NCI-H2029 treated with DMSO at 0.1 percent for 48 hours (cell line): ENCODE measurements around the gene NELL1.
"Not testable (repeated sequence)": the region's sequence is repeated elsewhere in the genome, so short reads cannot be mapped to it uniquely, and the experiment has no call there.

Experiments used
- DNase-seq: peaks from one replicate; lab custom pipeline; 2025; lab: John Stamatoyannopoulos, UW

Gene NELL1

DNA sequence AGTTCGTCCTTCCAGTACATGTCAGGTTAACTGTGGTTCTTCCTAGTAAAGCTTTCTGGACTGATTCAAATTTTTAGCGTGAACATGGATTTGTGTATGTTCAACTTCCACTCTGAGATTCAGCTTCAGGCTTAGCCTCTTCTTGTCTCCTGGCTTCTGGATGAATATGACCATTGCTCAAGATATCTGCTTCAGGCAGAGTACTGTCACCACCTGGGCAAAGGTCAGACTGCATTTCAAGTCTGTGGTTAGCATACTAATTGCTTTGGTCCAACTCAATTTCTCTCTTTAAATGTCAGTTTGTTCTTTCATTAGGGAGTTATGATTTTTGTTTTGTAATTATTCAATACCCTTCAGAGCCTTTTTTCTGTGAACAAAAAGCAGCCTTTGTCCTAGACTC is 440.0 kb downstream of the NELL1 start:
- no peak for DNase-seq

DNA sequence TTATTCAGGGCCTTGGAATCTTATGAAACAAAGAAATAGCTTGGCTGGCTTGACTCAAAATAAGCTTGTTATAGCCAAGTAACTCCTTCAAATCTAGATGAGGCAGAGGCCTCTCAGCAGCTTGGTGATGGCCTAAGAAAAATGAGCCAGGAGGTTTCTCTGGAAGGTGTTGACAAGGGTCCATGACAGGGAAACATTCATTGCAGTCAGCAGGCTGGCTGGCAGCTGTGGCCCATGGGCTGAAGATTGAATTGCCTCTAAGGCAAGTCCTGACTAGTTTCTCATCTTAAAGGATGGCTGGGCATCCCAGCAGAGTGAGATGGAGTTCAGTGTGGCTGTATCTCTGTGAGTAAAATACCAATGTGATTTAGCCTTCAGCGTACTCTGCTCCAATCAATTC is 441.0 kb downstream of the NELL1 start:
- DNase-seq, result no peak

DNA sequence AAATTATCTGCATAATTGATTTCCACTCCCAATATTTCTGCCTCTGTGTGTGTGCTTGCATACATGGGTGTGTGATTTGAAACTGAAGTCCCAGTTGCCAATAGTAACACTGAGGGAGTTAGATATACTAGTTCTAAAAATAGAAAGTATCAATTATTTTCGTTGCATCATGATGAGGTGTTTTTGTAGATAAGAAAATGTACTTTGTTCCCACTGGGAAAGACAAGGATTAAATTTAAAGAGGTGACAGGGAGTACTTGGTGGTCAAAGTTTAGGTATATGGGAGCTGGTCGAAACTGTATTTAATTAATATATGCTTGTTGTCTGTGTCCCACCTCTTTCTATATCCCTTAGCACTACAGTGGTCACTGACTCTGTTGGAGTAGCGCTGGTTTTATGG is 444.5 kb downstream of the NELL1 start:
- no peak for DNase-seq

DNA sequence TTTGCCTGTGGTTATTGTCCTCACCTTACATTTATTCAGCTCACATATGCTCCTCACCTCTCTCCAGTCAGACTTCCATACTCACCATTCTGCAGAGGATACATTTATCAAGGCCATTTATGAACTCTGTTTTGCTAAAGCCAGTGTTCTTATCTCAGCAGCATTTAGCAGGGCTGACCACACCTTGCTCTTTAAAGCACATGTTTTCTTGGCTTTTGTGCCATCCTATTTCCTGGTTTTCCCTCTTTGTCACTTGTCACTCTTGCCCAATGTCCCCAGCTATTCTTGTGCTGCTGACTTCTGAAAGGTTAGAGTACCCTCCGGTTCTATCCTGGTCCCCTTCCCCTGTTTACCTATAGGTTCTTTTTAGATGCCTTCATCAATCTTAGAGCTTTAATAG is 446.6 kb downstream of the NELL1 start:
- no peak for DNase-seq

DNA sequence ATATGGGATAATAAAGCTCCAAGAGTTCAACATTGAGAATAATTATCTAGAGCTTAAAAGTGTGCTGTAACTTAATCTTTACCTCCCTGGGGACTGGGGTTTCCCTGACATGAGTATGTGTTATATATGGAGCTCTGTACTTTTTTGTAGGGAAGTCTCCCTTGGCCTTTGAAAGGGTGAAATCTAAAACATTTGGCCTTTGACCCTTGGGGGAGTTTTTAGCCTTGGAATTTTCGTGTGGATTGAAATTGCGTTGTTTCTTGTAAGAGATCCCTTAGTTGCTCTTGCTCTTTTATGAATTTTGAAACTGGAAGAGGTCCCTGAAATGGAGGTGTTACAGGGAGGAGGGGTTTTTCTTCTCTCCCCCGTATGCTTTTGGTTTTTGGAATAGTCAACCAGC is 450.0 kb downstream of the NELL1 start:
- DNase-seq, result no peak

DNA sequence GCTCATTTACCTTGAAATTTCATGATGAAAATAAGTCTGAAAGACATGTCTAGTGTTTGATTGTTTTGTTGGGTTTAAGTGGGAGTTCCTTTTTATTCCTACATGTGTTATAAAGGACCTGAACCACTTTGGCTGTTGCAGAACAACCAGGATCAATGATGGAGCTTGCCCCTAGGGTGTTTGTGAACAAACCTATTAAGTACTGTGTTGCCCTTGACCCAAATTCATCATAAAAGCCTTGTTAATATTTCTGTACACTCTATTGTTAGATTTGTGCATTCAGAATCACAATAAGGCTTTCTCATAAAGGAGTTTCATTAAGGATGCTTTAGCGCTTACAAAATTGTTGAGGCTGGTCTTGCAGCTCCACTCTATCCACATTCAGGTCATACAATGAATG is 452.6 kb downstream of the NELL1 start:
- DNase-seq, result no peak

DNA sequence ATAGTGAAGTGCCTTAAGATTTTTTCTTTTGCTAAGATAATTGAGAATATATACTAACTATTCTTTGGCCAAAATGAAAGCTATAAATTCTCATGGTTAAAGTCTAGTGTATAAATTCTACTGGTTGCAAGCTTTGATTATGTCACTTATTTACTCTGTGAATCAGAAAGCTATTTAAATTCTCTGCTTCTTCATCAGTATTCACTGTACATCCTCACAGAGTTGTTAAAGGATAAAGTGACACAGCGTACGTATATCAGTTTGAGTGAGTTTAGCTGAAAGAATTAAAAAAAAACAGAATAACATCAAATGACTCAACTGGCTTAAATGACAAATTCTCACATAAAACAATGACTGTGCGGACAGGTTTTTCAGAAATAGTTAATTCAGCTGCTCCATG is 453.1 kb downstream of the NELL1 start:
- no peak for DNase-seq

DNA sequence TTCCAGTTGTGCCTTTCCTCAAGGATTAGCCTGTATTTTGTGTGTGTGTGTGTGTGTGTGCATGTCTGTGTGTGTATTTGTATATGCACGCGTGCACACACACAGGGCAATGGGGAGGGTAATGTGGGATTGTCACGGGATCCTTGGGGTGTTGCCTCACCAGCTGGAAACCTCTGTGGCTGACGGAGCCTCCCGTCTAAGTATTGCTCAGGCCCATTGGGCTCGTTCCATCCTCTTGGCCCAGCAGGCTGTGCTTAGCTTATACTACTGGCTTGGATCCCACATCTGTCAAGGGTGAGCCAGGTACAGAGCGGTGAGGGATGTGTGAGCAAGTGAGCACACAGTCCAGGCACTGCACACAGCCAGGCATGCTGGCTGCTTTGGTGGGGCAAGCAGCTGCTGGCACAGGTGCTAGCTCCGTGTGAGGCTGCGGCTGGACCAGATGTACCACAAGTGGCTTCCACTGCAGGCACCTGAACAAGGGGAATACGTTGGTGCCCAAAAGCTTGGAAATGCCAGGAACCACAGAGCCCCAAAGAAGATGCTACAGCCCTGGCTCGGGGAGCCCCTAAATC is 462.8 kb downstream of the NELL1 start:
- DNase-seq, result no peak

DNA sequence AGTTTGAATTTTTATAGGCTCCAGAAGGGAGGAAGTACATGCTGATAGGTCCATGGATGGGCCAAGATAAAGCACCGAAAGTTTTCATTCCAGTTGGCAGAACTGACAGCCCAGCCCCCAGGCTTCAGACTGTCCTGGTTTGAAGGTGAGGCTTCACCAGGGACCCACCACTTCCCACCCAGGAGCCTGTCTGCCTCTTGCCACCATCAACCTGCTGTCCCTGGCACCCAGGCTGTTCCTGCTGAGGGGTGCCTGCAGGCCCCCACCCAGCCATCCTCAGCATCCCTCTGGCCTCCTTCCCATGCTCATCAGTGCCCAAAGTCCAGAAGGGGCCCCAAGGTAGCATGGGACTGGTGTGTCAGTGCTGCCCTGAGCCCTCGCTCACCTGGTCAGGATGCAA is 463.9 kb downstream of the NELL1 start:
- no peak for DNase-seq

DNA sequence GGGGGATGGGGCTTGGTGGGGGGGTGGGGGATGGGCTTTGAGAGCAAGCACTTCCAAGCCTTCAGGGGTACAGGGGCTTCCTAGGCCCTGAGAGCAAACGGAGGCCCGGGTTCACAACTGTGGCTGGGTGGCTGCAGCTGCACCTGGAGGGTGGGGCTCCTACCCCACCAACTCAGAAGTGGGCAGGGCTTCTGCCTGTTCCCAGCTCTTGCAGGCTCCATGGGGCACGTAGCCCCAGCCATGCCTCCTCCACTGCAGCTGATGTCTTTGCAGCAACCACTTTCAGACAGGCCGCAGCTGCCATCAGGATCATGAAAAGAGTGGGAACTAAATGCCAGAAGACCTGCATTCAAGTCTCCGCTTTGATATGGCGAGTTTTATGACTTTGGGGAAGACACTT is 464.3 kb downstream of the NELL1 start:
- DNase-seq, result no peak

DNA sequence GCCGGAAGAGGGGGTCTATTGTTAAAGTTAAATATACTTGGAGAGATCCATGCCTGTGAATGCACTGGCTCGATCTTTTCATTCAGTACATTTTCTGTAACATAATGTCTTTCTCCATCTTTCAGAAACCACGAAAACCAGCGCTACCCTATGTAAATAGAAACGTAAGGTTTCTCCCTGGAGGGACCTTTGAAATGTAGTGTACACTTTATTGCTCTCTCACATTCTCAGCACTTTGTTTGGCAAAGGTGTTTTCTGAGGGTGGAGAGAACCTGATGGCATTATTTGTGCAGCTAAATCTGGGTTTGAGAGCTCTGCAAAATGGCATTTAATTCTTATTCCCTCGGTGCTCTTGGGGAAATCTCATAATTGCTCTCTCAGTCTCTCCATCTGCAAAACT is 468.4 kb downstream of the NELL1 start:
- DNase-seq, result no peak

DNA sequence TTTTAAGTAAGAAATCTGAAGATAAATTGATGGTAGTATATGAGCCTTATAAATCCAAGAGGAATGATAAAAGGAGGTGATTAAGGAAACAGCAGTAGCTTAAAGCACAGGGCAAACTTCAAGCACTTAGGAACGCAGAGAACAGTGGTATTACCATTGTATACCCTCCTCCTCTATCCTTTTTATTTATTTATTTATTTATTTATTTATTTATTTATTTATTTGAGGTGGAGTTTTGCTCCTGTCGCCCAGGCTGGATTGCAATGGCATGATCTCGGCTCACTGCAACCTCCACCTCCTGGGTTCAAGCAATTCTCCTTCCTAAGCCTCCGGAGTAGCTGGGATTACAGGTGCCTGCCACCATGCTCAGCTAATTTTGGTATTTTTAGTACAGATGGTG is 472.2 kb downstream of the NELL1 start:
- not testable (repeated sequence) for DNase-seq

DNA sequence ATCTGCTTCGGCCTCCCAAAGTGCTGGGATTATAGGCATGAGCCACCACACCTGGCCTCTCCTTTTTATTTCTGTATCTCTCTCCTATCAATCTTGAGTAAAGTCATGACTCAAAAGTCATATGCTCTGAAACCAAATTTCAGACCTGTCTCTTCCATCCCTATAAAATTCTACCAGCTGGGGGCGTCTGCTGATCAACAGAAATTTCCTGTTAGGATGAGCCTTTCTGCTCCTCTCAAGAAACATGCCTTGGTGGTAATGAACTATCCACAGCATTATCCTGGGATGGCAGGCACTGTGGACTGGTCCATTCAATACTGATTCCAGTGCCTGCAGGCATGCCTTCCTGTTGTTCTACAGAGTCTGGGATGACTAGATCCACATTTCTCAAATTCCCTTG is 472.6 kb downstream of the NELL1 start:
- no peak for DNase-seq

DNA sequence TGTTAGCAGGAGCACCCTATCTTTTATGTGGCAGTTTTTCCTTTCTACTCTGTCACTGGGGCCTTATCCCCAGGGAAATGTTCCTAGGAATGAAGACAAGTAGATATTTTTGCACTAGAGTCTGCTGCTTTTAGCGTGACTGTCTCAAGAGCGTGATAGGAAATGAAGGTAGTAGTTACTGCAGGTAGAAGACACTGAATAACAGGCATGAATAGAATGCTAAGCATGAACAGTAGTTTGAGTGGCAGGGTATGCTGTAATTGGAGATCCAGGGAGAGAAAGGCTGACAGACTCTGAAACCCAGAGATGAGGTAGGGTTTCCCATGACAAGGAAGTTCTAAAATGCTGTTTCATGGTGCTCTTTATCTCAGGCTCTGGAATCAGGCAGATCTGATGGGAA is 475.1 kb downstream of the NELL1 start:
- peak; percentile 65 for DNase-seq

DNA sequence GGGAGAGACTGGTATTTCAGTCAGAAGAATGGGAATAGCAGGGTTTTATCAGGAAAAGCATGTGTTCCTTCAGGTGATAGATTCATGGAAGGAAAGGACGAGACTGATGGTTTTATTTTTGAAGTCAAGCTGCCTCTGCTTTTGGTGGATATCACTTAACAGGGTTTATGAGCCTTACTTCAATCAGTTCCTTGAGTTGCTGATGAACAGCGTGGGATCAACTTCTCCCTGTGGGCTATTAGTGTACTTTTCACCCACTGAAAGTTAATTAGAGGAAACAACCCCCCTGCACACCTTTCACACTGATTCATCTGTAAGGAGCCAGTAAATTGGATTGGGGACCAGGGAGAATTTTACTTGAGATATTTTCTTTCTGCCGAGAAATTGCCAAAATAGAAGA is 479.0 kb downstream of the NELL1 start:
- no peak for DNase-seq

DNA sequence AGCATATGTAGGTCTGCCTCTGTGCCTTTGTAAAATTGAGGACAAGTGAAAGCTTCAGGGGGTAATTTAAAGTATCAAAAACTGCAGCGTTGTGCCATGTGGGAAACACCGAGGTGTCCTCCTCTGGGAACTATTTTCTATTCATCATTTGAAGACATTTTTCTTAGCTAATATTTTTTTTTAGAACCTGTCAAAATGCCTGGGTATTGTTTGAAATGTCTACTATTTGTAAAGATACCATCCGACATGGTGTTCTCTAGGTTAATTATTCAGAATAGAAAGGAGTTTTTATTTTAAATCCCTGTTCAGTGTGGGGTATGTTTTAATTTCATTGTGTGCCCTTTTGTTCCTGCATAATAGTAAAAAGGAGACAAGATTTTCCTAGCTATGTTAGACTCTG is 490.8 kb downstream of the NELL1 start:
- DNase-seq, result no peak

DNA sequence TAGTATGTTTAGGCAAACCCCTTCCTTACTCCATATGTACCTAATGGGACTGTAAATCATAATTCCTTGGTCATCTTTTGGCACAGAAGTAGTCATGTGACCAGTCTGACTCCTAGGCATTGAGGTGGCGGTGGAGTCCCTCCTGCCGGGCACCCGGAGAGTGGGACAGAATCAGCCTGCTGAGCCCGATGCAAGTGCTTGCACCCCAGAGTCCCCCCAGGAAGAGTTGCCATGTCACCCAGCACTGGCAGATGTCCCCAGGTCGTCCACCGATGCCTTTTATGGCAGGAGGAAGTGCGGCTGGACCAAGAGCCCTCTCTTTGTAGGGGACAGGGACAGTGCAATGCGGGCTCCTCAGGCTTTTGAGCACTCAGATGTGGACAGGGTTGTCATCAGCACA is 500.3 kb downstream of the NELL1 start:
- no peak for DNase-seq

DNA sequence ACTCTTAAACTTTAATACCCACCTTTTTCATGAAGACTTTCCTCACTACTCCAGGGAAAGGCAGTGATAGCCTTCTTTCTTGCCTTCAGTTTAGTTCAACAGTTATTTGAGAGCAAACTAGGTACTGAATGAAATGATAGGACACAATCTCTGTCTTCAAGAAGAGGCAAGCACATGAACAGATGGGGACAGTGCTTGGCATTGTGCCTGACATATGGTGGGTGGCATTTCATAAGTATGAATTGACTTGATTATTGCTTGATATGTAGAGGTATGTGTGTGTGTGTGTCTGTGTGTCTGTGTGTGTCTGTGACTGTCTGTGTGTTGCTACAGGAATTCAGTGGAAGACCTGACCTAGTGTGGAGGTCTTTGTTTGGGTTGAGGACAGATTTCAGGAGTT is 504.1 kb downstream of the NELL1 start:
- DNase-seq, result no peak

DNA sequence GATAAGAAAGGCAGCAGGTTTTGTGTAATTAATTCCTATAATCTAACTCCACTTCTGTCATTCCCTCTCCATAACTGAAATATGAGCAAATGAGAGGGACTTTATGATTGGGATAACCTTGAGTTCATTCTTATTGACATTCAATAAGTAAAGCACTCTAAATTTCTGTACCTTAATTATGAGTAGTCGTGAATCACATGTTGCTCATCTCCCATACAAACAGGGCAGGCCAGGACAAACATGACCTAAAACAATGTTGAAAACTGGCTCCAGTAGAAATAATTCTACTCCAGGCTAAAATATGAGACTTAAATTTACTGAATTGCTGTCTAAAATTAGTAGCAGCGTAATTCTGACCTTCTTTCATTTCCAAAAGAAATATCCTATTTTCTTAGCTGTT is 505.4 kb downstream of the NELL1 start:
- DNase-seq, result no peak

DNA sequence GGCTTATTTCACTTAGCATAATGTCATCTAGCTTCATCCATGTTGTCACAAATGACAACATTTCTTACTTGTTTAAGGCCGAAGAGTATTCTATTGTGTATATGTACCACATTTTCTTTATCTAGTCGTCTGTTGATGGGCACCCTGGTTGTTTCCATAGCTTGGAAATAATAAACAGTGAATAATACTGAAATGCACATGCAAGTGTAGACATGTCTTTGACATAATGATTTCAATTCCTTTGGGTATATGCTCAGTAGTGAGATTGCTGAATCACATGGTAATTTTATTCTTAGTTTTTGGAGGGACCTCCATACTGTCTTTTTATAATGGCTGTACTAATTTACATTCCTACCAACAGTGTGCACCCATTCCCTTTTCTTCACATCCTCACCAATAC is 508.0 kb downstream of the NELL1 start:
- DNase-seq, result no peak

DNA sequence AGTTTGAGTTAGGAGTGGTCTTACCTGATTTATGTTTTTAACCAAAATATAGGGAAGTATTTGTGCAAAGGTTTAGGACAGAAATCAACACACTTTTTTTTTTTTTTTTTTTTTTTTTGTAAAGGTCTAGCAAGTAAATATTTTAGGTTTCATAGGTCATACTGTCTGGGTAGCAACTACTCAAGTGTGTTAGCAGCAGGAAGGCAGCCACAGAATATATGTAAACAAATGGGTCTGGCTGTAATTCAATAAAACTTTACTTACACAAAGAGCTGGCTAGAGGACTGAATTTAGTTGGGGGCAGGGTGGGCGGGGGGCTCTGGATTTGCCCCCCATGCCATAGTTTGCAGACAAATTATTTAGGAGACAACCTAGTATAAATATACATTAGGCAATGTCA is 510.4 kb downstream of the NELL1 start:
- peak; percentile 52 for DNase-seq

DNA sequence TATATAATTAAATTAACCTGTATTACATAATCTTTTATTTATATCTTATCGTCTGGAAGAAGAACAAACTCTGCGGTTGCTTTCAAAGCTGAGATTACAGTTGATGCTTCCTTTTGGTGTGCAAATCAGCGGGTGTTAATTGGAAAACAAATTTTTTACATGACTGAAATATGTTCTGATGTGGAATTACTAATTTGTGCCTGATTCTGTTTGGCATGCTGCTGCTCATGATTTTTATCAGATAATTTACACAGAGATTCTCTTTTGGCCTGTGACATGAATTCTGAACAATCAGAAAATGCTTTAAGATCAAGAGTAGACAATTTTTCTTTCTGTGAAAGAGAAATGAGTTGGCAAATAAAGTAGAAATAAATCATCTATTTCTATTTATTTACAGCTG is 510.8 kb downstream of the NELL1 start:
- DNase-seq, result no peak

DNA sequence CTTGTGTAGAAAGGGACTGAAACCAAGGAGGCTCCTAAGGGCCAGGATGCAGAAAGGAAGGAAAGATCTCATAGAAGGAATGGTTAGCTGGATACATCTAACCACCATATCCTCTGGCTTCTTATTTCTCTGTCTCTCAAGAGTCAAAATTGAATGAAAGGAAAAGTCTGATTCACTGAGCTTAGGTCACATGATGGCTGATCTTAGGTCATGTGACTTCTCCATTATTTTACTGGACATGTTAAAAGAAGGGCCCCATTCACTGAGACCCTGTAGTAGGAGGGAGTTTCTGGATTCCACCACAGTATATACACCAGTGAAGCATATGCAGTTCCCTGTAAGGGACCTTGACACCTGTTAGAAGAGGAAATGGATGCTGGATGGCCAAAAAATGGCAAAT is 516.6 kb downstream of the NELL1 start:
- DNase-seq, result no peak

DNA sequence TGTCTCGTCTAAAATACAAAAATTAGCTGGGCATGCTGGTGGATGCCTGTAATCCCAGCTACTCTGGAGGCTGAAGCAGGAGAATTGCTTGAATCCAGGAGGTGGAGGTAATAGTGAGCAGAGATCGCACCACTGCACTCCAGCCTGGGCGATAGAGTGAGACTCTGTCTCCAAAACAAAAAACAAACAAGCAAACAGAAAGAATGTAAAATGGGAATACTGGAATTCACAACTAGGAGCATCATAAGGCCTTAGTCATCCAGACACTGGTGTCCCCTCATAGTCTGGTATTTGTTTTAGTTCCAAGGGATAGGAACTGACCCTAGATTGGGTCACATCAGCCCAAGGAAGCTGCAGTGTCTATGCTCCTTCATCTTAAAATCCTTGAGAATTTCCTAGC is 520.8 kb downstream of the NELL1 start:
- DNase-seq, result no peak

DNA sequence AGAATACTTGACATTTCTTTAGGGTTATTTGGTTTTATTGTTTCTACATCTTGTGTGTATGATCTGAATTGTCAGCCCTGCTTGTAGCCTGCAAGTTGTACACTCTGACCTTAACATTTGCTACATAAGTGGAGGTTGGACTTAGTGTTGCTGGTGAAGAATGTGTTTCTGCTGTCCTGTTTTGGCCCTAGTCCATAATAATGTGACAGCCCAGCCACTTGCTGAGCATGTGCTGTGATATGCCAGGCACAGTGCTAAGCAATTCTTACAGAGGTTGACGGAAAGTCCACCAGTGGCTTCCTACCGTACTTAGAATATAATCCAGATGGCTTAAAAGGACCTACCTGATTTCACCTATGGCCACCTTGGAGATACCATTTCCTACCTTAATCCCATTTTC is 526.6 kb downstream of the NELL1 start:
- DNase-seq, result no peak
